HEK293 (cell line): ENCODE results near the gene LMNTD2.

Experiments
- KLF17 ChIP-seq: fragments of 450-650 bp; formaldehyde crosslinking; IDR thresholded peaks from 2 replicates; pipeline ENCODE4 v1.5.1; 2016; ENCODE audit warnings: missing biosample characterization, missing genetic modification characterization
- KLF8 ChIP-seq: fragments of 450-650 bp; formaldehyde crosslinking; IDR thresholded peaks from 2 replicates; pipeline ENCODE4 v1.5.1; 2016; ENCODE audit warnings: missing biosample characterization, missing genetic modification characterization
- PRDM1 ChIP-seq: fragments of 450-650 bp; formaldehyde crosslinking; IDR thresholded peaks from 2 replicates; pipeline ENCODE4; 2016; ENCODE audit warnings: missing biosample characterization, missing genetic modification characterization
- ZBTB11 ChIP-seq: fragments of 450-650 bp; formaldehyde crosslinking; conservative IDR thresholded peaks from 2 replicates; pipeline ENCODE4 v1.5.1; 2016; ENCODE audit warnings: low read depth, missing biosample characterization, missing genetic modification characterization
- ZBTB20 ChIP-seq: fragments of 450-650 bp; formaldehyde crosslinking; IDR thresholded peaks from 2 replicates; pipeline ENCODE4 v1.5.1; 2016; ENCODE audit warnings: missing biosample characterization, missing genetic modification characterization
- ZBTB26 ChIP-seq: fragments of 450-650 bp; formaldehyde crosslinking; optimal IDR thresholded peaks from 2 replicates; pipeline ENCODE3; 2016; ENCODE audit warnings: missing biosample characterization, mild to moderate bottlenecking, missing genetic modification characterization
- ZFP37 ChIP-seq: fragments of 450-650 bp; formaldehyde crosslinking; IDR thresholded peaks from 2 replicates; pipeline ENCODE4 v1.5.1; 2016; ENCODE audit warnings: missing biosample characterization, missing genetic modification characterization
- ZNF121 ChIP-seq: fragments of 450-650 bp; formaldehyde crosslinking; IDR thresholded peaks from 2 replicates; pipeline ENCODE4 v1.5.1; 2016; ENCODE audit warnings: missing biosample characterization, missing genetic modification characterization
- ZNF335 ChIP-seq: fragments of 450-650 bp; formaldehyde crosslinking; conservative IDR thresholded peaks from 2 replicates; pipeline ENCODE4 v1.5.1; 2016; ENCODE audit warnings: missing biosample characterization, missing genetic modification characterization
- ZNF600 ChIP-seq: fragments of 450-650 bp; formaldehyde crosslinking; IDR thresholded peaks from 2 replicates; pipeline ENCODE4 v1.5.1; 2016; ENCODE audit warnings: missing biosample characterization, missing genetic modification characterization
- ZNF610 ChIP-seq: fragments of 450-650 bp; formaldehyde crosslinking; IDR thresholded peaks from 2 replicates; pipeline ENCODE4 v1.5.1; 2016; ENCODE audit warnings: missing biosample characterization, missing genetic modification characterization, borderline replicate concordance
- ZNF621 ChIP-seq: fragments of 450-650 bp; formaldehyde crosslinking; IDR thresholded peaks from 2 replicates; pipeline ENCODE4 v1.5.1; 2017; ENCODE audit warnings: missing biosample characterization, missing genetic modification characterization
- ZNF664 ChIP-seq: fragments of 450-650 bp; formaldehyde crosslinking; IDR thresholded peaks from 2 replicates; pipeline ENCODE4 v1.5.1; 2016; ENCODE audit warnings: missing biosample characterization, missing genetic modification characterization
- ZNF76 ChIP-seq: fragments of 450-650 bp; formaldehyde crosslinking; IDR thresholded peaks from 2 replicates; pipeline ENCODE4; 2016; ENCODE audit warnings: low read depth, missing biosample characterization, missing genetic modification characterization, borderline replicate concordance
- ZNF792 ChIP-seq: fragments of 450-650 bp; formaldehyde crosslinking; IDR thresholded peaks from 2 replicates; pipeline ENCODE4 v1.5.1; 2016; ENCODE audit warnings: missing biosample characterization, missing genetic modification characterization
- TF ChIP-seq, protein P1 (sequence below): fragments of 450-650 bp; formaldehyde crosslinking; IDR thresholded peaks from 2 replicates; pipeline ENCODE4 v1.5.1; 2016; ENCODE audit warnings: missing biosample characterization, missing genetic modification characterization
- TF ChIP-seq, protein P2 (sequence below): fragments of 450-650 bp; formaldehyde crosslinking; IDR thresholded peaks from 2 replicates; pipeline ENCODE4 v1.5.1; 2016; ENCODE audit warnings: missing biosample characterization, missing genetic modification characterization
- TF ChIP-seq, protein P3 (sequence below): fragments of 450-650 bp; IDR thresholded peaks from 2 replicates; pipeline ENCODE4 v1.5.1; 2018; ENCODE audit warnings: missing biosample characterization, mild to moderate bottlenecking, missing genetic modification characterization
- TF ChIP-seq, protein P4 (sequence below): fragments of 450-650 bp; formaldehyde crosslinking; IDR thresholded peaks from 2 replicates; pipeline ENCODE4 v1.5.0; 2017; ENCODE audit warnings: missing biosample characterization, missing genetic modification characterization, borderline replicate concordance
- TF ChIP-seq, protein P5 (sequence below): fragments of 450-650 bp; formaldehyde crosslinking; IDR thresholded peaks from 2 replicates; pipeline ENCODE4 v1.5.1; 2016; ENCODE audit warnings: missing biosample characterization, missing genetic modification characterization

LMNTD2 gene

GRCh38 chr11:534396-535209, 25.9 kb downstream of the LMNTD2 start (continued):
- TF ChIP-seq, protein P1, sequence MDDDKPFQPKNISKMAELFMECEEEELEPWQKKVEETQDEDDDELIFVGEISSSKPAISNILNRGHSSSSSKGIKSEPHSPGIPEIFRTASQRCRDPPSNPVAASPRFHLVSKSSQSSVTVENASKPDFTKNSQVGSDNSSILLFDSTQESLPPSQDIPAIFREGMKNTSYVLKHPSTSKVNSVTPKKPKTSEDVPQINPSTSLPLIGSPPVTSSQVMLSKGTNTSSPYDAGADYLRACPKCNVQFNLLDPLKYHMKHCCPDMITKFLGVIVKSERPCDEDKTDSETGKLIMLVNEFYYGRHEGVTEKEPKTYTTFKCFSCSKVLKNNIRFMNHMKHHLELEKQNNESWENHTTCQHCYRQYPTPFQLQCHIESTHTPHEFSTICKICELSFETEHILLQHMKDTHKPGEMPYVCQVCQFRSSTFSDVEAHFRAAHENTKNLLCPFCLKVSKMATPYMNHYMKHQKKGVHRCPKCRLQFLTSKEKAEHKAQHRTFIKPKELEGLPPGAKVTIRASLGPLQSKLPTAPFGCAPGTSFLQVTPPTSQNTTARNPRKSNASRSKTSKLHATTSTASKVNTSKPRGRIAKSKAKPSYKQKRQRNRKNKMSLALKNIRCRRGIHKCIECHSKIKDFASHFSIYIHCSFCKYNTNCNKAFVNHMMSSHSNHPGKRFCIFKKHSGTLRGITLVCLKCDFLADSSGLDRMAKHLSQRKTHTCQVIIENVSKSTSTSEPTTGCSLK (tag by site-specific recombination) = no peak
- TF ChIP-seq, protein P2, sequence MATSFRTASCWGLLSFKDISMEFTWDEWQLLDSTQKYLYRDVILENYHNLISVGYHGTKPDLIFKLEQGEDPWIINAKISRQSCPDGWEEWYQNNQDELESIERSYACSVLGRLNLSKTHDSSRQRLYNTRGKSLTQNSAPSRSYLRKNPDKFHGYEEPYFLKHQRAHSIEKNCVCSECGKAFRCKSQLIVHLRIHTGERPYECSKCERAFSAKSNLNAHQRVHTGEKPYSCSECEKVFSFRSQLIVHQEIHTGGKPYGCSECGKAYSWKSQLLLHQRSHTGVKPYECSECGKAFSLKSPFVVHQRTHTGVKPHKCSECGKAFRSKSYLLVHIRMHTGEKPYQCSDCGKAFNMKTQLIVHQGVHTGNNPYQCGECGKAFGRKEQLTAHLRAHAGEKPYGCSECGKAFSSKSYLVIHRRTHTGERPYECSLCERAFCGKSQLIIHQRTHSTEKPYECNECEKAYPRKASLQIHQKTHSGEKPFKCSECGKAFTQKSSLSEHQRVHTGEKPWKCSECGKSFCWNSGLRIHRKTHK (tag by site-specific recombination) = no peak
- TF ChIP-seq ZNF610 (tag by site-specific recombination) = no peak
- peak; percentile 66; the same call in 1 of the 2 replicates for TF ChIP-seq ZBTB20 (tag by site-specific recombination)
- no peak for TF ChIP-seq ZNF621
- TF ChIP-seq, protein P3, sequence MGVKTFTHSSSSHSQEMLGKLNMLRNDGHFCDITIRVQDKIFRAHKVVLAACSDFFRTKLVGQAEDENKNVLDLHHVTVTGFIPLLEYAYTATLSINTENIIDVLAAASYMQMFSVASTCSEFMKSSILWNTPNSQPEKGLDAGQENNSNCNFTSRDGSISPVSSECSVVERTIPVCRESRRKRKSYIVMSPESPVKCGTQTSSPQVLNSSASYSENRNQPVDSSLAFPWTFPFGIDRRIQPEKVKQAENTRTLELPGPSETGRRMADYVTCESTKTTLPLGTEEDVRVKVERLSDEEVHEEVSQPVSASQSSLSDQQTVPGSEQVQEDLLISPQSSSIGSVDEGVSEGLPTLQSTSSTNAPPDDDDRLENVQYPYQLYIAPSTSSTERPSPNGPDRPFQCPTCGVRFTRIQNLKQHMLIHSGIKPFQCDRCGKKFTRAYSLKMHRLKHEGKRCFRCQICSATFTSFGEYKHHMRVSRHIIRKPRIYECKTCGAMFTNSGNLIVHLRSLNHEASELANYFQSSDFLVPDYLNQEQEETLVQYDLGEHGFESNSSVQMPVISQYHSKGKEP (tag by site-specific recombination) = no peak
- TF ChIP-seq, protein P4, sequence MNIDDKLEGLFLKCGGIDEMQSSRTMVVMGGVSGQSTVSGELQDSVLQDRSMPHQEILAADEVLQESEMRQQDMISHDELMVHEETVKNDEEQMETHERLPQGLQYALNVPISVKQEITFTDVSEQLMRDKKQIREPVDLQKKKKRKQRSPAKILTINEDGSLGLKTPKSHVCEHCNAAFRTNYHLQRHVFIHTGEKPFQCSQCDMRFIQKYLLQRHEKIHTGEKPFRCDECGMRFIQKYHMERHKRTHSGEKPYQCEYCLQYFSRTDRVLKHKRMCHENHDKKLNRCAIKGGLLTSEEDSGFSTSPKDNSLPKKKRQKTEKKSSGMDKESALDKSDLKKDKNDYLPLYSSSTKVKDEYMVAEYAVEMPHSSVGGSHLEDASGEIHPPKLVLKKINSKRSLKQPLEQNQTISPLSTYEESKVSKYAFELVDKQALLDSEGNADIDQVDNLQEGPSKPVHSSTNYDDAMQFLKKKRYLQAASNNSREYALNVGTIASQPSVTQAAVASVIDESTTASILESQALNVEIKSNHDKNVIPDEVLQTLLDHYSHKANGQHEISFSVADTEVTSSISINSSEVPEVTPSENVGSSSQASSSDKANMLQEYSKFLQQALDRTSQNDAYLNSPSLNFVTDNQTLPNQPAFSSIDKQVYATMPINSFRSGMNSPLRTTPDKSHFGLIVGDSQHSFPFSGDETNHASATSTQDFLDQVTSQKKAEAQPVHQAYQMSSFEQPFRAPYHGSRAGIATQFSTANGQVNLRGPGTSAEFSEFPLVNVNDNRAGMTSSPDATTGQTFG (tag by site-specific recombination) = no peak
- TF ChIP-seq, protein P5, sequence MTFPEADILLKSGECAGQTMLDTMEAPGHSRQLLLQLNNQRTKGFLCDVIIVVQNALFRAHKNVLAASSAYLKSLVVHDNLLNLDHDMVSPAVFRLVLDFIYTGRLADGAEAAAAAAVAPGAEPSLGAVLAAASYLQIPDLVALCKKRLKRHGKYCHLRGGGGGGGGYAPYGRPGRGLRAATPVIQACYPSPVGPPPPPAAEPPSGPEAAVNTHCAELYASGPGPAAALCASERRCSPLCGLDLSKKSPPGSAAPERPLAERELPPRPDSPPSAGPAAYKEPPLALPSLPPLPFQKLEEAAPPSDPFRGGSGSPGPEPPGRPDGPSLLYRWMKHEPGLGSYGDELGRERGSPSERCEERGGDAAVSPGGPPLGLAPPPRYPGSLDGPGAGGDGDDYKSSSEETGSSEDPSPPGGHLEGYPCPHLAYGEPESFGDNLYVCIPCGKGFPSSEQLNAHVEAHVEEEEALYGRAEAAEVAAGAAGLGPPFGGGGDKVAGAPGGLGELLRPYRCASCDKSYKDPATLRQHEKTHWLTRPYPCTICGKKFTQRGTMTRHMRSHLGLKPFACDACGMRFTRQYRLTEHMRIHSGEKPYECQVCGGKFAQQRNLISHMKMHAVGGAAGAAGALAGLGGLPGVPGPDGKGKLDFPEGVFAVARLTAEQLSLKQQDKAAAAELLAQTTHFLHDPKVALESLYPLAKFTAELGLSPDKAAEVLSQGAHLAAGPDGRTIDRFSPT = peak; percentile 69; the same call in 1 of the 2 replicates
- peak; percentile 59; the same call in 1 of the 2 replicates for TF ChIP-seq KLF17 (tag by site-specific recombination)
- TF ChIP-seq ZBTB26 = peak; percentile 63
- TF ChIP-seq ZNF76 (tag by site-specific recombination) = peak; percentile 31; the same call in 1 of the 2 replicates
- no peak for TF ChIP-seq ZNF664
- no peak for TF ChIP-seq PRDM1
- TF ChIP-seq KLF8 (tag by site-specific recombination) = peak; percentile 52; the same call in 1 of the 2 replicates
- TF ChIP-seq ZFP37 (tag by site-specific recombination) = no peak
- peak; percentile 87; the same call in 1 of the 2 replicates for TF ChIP-seq ZNF792
- TF ChIP-seq ZNF121 (tag by site-specific recombination) = no peak
- TF ChIP-seq ZBTB11 (tag by site-specific recombination) = no peak
- peak; percentile 79 for TF ChIP-seq ZNF600 (tag by site-specific recombination)
- TF ChIP-seq ZNF335 (tag by site-specific recombination) = peak; percentile 74
